Measurements from ENCODE around the gene CLUH.

CLUH gene, protein sequence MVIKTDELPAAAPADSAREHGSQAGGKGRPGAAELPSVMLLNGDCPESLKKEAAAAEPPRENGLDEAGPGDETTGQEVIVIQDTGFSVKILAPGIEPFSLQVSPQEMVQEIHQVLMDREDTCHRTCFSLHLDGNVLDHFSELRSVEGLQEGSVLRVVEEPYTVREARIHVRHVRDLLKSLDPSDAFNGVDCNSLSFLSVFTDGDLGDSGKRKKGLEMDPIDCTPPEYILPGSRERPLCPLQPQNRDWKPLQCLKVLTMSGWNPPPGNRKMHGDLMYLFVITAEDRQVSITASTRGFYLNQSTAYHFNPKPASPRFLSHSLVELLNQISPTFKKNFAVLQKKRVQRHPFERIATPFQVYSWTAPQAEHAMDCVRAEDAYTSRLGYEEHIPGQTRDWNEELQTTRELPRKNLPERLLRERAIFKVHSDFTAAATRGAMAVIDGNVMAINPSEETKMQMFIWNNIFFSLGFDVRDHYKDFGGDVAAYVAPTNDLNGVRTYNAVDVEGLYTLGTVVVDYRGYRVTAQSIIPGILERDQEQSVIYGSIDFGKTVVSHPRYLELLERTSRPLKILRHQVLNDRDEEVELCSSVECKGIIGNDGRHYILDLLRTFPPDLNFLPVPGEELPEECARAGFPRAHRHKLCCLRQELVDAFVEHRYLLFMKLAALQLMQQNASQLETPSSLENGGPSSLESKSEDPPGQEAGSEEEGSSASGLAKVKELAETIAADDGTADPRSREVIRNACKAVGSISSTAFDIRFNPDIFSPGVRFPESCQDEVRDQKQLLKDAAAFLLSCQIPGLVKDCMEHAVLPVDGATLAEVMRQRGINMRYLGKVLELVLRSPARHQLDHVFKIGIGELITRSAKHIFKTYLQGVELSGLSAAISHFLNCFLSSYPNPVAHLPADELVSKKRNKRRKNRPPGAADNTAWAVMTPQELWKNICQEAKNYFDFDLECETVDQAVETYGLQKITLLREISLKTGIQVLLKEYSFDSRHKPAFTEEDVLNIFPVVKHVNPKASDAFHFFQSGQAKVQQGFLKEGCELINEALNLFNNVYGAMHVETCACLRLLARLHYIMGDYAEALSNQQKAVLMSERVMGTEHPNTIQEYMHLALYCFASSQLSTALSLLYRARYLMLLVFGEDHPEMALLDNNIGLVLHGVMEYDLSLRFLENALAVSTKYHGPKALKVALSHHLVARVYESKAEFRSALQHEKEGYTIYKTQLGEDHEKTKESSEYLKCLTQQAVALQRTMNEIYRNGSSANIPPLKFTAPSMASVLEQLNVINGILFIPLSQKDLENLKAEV (N-terminal part only)

DNA sequence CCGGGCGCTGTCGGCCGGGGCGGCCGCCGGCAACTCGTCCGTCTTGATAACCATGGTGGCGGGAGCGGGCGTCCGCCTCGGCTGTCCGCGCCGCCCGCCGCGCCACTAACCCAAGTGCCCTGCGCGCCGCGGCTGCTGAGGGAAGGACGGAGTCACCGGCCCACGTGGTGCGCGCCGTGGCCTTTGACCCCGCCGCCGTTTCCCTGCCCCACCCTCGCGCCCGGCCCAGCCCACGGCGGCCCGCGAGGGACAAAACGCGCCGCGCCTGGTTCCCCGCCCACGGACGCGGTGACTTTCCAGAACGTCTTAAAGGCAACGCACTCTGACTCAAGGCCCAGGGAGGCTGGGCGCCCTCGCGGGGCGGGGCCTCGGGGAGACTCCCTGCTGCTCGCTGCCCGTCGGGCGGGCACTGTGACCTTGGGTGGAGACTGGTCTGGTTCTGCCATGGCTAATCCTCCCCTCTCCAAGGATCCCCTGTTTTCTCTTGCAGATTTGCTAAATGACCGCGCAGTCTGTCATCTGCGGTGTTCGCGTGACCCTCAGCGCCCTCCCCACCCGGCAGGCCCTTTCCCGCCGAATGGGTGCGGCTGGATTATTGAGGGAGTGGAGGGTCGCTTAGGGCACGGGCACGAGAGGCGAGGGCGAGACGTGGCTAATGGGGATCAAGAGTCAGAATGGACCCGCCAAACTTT is at the start of gene CLUH:
Gene CLUH (minus strand): TSS at position 157 of the 692 bp plus-strand sequence. CDS start 103 bp downstream, at position 54.
- DNase-seq: peak; percentile 96

DNA sequence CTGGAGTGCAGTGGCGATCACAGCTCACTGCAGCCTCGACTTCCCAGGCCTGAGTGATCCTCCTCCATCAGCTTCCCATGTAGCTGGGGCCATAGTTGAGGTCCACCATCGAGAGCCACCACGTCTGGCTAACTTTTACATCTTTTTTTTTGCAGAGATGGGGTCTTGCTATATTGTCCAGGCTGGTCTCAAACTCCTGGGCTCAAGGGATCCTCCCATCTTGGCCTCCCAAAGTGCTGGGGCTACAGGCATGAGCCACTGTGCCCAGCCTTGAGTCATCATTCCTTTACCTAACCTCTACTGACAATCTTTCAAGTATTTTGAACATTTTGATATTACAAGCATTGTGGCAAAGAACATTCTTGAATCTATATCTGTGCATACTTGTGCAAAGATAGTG is 47.3 kb upstream of the CLUH start:
- no peak for DNase-seq

DNA sequence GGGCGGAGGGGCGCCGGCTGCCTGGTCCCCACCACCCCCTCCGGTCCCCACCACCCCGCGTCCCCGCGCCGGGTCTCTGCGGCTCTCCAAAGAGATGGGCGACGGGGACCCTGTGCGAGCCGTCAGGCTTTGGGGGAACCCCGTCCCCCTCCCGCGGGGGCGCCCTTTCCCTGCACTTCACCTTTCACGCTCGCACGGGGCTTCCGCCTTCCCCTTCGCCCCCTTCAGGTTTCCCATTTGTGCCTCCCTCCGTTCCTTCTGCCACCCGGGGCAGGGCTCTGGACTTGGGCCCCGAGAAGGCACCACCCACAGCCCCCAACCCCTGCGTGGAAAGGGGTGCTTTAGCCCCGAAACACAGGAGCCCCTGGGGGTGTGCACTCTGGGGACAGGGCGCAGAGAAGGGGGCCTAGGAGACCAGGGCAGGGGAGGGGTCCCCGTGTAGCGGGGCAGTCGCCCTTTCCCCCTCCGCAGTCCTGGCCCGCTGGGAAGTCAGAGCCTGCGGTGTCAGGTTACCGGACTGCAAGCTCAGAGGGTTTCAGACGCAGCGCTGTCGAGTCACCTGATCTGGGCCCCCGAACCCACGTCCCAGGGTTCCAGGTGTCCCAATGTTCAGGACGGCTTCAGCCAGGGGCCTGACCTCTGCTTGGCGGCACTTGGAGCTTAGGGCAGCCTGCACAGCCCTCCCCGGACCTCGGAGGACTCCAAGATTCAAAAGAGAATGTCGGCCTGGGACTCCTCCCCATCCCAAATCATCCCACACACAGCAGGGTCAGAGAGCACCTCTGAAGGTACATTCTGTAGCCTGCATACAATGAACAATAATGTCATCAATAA is 44.5 kb upstream of the CLUH start:
- DNase-seq: no peak

DNA sequence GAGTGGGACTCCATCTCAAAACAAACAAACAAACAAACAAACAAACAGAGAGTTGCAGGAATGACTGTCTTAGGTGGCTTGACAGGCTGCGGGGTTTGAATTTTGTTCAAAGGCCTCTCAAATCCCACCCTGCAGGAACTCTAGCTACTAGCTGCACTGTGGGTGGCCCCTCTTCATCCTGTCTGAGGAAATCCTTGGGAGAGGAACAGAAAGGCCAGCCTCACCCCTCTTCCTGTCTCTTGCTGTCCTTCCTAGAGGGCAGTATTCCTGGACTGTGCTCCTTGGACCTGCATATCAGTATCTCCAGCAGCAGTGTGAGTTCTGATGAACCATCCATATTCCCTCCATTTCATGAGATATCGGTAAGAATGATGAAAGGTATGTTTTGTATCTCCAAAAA is 39.9 kb upstream of the CLUH start:
- no peak for DNase-seq

DNA sequence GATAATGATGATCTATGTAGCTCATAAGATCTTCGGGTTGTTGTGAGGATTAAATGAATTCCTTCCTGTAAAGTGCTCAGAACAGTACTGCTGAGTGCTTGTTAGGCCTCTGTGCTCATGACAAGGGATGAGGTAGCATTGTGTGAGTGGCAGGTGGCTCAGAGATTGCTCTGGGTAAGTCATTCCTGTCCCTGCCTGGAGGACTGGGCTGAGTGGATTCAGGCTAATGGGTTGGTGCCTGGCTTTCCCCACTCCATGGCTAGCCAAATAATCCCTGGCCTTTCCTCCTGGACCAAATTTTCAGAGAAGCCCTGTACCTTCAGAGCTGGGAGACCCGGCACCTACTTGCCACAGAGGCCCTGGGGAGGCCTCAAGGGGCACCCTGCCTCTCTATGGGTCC is 39.2 kb upstream of the CLUH start:
- no peak for DNase-seq

DNA sequence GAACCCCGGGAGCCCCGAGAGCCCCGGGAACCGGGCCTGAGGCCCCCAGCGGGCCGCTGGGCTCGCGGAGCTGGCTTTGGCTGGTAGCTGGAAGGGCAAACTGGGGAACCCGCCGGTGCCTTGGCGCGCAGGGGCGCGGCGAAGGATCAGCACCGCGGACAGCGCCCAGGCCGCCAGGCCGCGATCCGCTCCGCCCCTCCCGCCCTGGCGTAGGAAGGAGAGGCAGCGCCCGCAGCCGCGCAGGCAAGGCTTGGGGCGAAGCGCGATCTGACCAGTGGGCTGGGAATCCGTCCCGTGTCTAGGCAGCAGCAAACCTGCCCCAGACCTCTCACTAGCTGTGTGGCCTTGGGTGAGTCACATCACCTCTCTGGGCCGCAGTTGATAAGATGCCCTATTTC is 38.2 kb upstream of the CLUH start:
- DNase-seq: peak; percentile 72

DNA sequence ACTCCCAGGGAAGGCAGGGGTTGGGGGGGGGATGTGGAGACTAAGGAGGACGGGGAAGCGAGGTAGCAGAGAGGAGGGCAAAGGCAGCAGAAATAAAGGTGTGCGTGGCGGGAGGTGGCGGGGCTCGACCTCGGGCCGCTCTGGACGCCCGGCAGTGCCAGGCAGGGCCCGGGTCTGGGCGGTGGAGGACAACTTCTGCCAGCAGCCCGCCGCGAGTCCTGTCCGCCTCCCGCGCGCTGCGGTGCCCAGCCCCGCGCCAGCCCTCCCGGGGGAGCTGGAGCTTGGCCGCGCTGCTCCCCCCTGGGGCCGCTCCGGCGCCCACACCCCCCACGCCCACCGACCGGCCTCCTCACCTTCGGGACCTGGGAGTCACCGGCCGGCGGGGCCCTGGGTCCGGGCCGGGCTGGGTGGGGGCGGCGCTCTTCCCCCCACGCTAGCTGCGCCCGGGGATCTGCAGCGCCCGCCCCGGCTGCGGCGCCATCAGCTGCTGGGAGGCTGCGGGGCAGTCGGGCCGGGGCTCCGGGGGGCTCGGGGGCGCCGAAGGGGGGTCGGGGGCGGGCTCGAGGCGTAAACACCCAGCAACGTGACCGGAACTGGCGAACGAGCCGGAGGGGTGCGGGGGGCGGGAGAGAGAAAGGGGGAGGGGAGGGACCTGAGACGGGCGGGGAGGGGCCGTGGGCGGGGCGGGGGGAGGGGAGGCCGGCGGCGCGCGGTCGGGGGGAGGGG is 37.7 kb upstream of the CLUH start, which contains the start of gene CCDC92B:
Gene CCDC92B (minus strand): TSS at position 595 of the 726 bp plus-strand sequence. CDS start 14,507 bp downstream, outside the sequence.
- DNase-seq: no peak

DNA sequence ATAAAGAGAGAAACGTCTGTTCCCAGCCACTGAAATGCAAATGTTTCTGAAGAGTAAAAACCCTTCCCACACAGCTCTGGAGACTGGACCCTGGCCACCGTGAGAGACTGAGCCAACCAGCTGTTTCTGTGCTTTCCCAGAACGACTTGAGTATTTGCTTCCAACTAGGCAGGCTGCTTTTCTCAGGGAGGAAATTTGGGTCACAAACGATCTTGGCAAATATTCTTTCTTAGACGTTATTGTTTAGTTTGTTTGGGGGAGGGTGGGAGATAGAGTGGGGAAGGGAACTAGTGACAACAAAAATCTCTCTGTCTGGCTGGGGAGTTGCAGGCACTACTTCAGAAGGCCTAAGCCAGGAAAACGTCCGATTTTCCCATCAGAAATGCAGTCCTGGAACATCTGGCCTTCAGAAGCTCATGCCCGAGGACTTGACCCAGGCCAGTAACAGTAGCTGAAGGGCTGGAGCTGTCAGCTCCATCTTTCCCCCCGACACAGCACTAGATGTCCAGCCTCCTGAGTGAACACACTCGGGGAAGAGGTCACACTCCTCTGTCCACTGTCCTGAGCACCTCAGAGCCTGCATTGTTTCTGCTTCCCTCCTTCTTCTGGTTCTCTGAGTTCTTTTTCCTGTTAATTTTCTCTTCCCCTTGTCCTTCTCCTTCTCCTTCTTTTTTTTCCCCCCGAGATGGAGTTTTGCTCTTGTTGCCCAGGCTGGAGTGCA is 33.9 kb upstream of the CLUH start:
- no peak for DNase-seq

DNA sequence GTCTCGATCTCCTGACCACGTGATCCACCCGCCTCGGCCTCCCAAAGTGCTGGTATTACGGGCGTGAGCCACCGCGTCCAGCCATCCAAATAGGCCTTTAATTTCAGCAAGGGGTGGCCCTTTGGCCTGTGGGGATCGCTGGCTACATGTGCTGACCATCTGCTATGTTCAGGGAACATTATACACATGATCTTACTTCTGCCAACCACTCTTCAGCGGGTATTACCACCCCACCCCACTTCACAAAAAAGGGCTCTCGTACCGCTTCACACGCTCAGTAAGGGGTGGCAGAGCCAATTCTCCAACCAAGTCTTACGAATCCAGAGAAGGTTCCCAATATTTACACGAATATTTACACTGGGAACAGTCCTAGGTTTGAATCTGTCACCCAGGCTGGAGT is 26.1 kb upstream of the CLUH start:
- no peak for DNase-seq

DNA sequence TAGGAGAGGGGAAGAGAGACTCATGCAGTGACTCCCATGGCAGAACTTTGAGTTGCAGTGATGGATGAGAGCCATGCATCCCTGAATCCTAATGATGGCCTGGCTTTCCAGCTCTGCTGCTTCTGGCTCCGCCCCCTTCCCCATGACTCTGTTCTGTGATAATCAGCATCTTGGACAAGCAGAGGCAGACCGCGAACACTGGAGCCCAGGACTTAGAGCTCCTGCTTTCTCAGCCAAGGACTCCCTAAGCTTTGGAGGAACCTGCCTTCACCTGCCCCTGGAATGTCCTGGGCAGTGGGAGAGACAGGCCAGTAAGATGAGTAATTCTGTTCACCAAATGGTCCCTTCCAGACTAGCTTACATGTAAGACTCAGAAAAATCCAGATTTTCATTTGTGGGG is 25.4 kb upstream of the CLUH start:
- no peak for DNase-seq

DNA sequence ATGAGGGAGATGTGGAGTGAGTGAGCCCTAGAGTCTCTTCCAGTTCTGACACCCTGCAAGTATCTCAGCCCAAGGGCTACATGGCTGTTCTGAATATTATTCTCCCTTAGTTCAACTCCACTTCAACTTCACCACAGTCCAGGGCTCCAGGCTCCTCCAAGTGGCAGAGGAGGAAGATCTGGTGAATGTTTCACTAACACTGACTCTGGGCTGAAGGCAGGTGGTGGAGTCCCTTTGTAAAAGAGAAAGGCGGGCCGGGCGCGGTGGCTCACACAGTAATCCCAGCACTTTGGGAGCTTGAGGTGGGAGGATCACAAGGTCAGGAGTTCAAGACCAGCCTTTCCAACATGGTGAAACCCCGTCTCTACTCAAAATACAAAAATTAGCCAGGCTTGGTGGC is 24.3 kb upstream of the CLUH start:
- no peak for DNase-seq

DNA sequence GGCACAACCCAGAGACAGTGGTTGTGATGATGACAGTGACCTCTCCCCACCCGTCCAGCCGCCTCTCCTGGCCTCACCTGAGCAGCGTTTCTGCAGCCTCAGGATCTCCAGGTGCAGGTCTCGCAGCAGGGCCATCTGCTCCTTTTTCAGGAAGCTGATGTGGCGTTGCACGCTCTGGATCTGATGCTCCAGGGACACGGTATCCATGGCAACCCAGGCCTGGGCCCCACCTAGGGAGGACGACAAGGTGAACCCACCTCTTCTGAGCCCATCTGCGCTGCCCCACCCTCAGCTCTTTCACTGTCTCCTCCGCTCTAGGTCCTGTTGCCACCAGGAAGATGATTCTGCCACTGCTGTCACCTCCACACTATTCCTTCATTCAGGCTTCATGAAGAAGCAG is 23.4 kb upstream of the CLUH start:
- no peak for DNase-seq

DNA sequence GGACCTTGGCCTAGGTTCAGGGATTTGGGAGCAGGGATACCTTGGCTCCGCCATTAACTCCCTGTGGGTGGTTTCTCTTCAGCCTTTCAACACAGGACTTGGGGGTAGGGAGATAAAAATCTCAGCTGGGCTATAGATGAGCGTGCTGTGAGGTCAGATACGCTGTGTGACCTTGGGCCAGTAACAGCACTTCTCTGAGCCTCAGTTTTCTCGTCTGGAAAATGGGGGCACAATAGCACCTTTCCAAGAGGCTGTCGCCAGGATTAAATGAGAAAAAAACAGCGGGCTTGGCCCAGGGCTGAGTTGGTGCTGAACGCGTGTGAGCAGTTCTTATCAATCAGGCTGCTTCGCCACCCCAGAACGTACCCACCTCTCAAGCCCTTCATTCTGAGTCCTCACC is 20.2 kb upstream of the CLUH start:
- no peak for DNase-seq

DNA sequence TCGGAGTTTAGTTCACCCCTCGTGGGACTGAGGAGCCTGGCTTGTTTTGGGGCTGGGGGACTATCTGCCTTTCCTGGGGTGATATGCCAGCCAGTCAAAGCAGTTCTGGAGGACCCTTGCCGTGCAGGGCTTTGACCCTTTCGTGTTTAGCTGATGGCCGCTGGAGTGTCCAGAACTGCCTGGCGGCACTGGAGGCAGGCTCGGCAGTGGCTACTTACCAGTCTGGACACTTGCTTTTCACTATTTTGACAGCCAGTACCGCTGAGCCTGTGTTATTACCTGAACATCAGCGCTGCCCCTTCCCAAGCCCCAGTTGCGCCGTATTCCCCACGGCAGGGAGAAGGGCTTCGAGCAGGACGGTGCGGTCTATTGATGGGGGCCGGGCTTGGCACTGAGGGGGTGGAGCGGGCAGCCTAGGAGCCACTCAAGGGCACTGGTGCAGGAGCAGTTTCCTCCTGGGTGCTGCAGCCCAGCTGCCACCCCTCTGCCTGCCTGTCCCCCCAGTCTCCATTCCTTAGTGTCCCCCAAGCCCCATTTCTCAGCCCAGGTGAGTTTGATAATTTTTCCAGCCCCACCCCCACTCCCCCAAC is 19.3 kb upstream of the CLUH start:
- DNase-seq: no peak

DNA sequence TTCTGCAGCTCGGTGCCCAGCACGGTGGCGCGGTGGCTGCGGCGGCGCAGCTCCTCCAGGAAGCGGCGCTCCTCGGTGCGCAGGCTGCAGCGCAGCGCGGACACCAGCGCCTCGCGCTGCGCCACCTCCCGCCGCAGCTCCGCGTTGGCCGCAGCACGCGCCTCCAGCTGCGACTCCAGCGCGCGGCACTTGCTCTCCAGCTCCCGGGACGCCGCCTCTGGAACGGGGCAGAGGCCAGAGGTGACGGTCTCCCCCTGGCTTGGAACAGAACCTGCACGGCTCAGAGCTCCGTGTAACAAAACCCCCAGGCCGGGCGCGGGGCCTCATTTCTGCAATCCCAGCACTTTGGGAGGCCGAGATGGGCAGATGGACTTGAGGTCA is 13.2 kb upstream of the CLUH start:
- peak; percentile 33 for DNase-seq

DNA sequence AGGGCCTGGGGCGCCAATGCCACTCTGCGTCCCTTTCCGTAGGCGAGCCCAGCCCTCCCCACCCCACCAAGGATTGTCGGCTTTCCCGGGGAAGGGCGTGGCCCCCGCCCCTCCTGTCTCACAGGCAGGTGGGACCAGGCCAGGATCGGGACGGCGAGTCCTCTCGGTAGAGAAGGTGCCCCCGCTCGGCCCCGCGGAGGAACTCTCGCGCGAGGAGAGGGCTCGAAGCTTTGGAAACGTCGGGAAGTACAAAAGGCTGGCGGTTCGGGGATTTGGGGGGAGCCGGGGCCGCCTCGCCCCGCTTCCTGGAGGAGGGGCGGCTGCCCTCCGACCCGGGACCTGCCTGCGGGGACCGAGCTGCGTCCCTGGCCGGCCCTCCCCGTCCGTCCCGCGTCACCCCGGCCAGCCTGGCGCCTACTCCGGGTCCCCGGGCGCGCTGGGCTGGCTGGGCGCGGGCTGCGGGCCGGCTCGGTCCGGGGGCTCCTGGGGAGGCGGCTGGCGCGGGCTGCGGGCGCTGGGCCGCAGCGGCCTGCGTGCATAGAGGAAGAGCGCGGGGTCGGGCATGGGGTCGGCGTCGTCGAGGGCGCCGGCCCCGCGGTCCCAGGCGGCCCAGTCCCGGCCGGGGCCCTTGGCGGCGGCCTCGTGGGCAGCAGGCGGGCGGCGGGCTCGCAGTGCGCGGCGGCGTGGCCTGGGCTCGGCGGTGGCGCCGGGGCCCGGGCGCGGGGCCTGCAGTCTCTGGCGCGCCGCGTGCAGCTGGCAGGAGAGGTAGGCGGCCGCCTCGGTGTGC is 12.6 kb upstream of the CLUH start:
- DNase-seq: no peak

DNA sequence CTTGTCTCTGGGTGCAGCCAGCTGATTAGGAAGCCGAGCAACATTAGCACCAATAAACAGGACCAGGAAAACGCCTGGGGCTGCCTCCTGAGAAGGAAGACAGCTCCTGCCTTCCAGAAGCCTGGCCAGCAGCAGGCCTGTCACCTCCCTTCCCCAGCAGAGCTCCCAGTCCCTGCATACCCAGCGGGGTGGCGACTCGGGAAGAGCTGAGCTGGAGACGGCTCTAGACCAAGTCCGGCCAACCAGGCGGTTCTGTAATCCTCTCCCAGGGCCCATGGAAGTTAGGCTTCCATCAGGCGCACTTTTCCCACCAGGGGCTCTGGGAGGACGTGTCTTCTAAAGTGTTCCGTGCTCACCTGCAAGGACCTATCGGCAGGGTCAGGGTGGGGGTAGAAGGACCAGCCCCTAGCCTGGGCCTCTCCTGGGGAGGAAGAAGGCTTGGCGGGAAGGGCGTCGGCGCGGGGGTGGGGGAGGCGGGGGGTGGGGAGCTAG is 12.0 kb upstream of the CLUH start:
- DNase-seq: no peak

DNA sequence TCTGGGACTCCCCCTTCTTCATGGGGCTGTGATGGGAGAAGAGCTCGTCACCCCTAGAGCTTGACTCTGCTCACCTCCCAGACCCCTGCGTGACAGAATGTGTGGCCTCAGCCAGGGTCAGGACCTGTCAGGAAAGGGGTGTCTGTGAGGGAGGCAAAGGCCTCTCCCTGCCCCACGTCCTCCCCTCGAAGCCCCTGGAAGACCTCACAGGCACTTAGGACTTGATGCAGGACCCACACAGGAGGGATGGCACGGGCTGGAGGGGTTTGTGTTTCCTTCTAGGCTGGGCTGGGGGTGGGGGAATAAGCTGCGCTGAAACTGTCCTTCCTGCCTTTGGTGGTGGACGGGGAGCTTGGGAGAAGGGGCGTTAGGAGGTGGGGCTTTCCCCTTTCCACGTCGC is 11.0 kb upstream of the CLUH start:
- DNase-seq: no peak

DNA sequence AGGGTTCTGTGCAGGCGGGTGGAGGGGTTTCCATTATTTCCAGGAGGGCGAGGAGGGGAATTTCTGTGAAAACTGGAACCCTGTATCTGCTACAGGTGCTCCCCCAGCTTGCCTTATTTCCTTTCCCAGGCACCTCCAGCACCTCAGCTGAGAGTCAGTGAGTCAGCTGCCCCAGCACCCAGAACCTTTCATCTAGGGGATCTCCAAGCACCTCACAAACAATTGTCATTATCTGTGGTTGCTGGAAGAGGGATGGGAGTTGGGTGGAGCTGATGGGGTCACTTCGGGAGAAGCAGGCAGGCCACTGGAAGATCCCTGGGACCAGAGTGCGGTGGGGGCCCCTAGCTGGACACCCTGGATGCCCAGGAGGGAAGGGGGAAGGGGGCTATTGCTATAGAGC is 10.0 kb upstream of the CLUH start:
- no peak for DNase-seq

All from CD4-positive, alpha-beta T cell treated with Interleukin-10 for 1 hour (primary cell).